Loucy (cell line): ENCODE data around the gene ABCA6.
A peak's percentile ranks its signal among the peaks of the same experiment; 100 is the strongest.

Experiments used
- H2AFZ ChIP-seq: fragments of 200-600 bp; sonication (generic); 2 replicates; pipeline ENCODE4 v1.6.0; 2016; ENCODE audit warnings: antibody characterized with exemption, mild to moderate bottlenecking, low read length, moderate library complexity
- H3F3A ChIP-seq: fragments of 200-600 bp; 2 replicates; pipeline ENCODE4 v1.6.0; 2016; ENCODE audit warnings: antibody characterized with exemption, low read depth, mild to moderate bottlenecking
- H3K27me3 ChIP-seq: fragments of 200-600 bp; sonication (generic); 2 replicates; pipeline ENCODE4 v1.6.1; 2014; ENCODE audit warnings: low read length, mild to moderate bottlenecking; ENCODE audit not compliant: insufficient read depth, poor library complexity, severe bottlenecking
- H3K36me3 ChIP-seq: fragments of 200-600 bp; sonication (generic); 2 replicates; pipeline ENCODE4 v1.6.1; 2016; ENCODE audit warnings: low read length; ENCODE audit not compliant: insufficient read depth
- H3K4me1 ChIP-seq: fragments of 200-600 bp; sonication (generic); 2 replicates; pipeline ENCODE4 v1.5.1; 2014; ENCODE audit warnings: low read length, mild to moderate bottlenecking; ENCODE audit not compliant: insufficient read depth, poor library complexity, severe bottlenecking
- H3K4me2 ChIP-seq: fragments of 200-600 bp; sonication (generic); 2 replicates; pipeline ENCODE4 v1.6.0; 2014; ENCODE audit warnings: antibody characterized with exemption, low read length, low read depth, mild to moderate bottlenecking; ENCODE audit not compliant: poor library complexity, severe bottlenecking
- H3K4me3 ChIP-seq: fragments of 200-600 bp; sonication (generic); 2 replicates; pipeline ENCODE4 v1.5.1; 2014; ENCODE audit warnings: low read length, mild to moderate bottlenecking, mixed read lengths; ENCODE audit not compliant: poor library complexity, severe bottlenecking
- H3K79me2 ChIP-seq: fragments of 200-600 bp; sonication (generic); 2 replicates; pipeline ENCODE4 v1.6.1; 2014; ENCODE audit warnings: low read length; ENCODE audit not compliant: insufficient read depth
- H3K9ac ChIP-seq: fragments of 200-600 bp; sonication (generic); 2 replicates; pipeline ENCODE4 v1.6.0; 2014; ENCODE audit warnings: mild to moderate bottlenecking, low read depth, low read length, moderate library complexity; ENCODE audit not compliant: poor library complexity, severe bottlenecking
- H3K9me2 ChIP-seq: fragments of 200-600 bp; sonication (generic); replicated peaks from 2 replicates; pipeline ENCODE4 v1.6.1; 2016; ENCODE audit warnings: low read depth, low read length, mixed read lengths
- H3K9me3 ChIP-seq: fragments of 200-600 bp; sonication (generic); 2 replicates; pipeline ENCODE4 v1.6.1; 2014; ENCODE audit warnings: mild to moderate bottlenecking, antibody characterized with exemption, low read length, low read depth; ENCODE audit not compliant: insufficient read depth
- H4K20me1 ChIP-seq: fragments of 200-600 bp; sonication (generic); 2 replicates; pipeline ENCODE4 v1.6.0; 2014; ENCODE audit warnings: antibody characterized with exemption, low read length, mild to moderate bottlenecking; ENCODE audit not compliant: insufficient read depth, poor library complexity, severe bottlenecking
- CTCF ChIP-seq: fragments of 200-600 bp; sonication (generic); conservative IDR thresholded peaks from 2 replicates; pipeline ENCODE4 v1.5.1; 2014; ENCODE audit warnings: mild to moderate bottlenecking, antibody characterized with exemption, low read length
- EZH2phosphoT487 ChIP-seq: fragments of 200-600 bp; IDR thresholded peaks from 2 replicates; pipeline ENCODE4 v1.6.1; 2018; ENCODE audit warnings: antibody characterized with exemption, mild to moderate bottlenecking, moderate library complexity, borderline replicate concordance

ABCA6 gene

GRCh38 chr17:69069226-69069750 is 72.4 kb downstream of the ABCA6 start:
- no peaks in the 10 kb centered on the region for H3K9me2 ChIP-seq
- no peaks in the 10 kb centered on the region for H3K27me3 ChIP-seq
- no peaks in the 10 kb centered on the region for H4K20me1 ChIP-seq
- no peaks in the 10 kb centered on the region for H3F3A ChIP-seq
- TF ChIP-seq EZH2phosphoT487 (no peak), CTCF (no peak)
- no peak overlapping the region for H3K4me2 ChIP-seq
- H3K4me1 ChIP-seq = no peaks in the 10 kb centered on the region
- H3K79me2 ChIP-seq = no peaks in the 10 kb centered on the region
- H3K4me3 ChIP-seq = no peak overlapping the region
- H3K9me3 ChIP-seq = no peaks in the 10 kb centered on the region
- no peak overlapping the region for H2AFZ ChIP-seq
- no peaks in the 10 kb centered on the region for H3K36me3 ChIP-seq
- no peak overlapping the region for H3K9ac ChIP-seq

GRCh38 chr17:69067274-69068047 is 74.2 kb downstream of the ABCA6 start:
- no peak overlapping the region for H3K4me2 ChIP-seq
- no peaks in the 10 kb centered on the region for H3K27me3 ChIP-seq
- no peaks in the 10 kb centered on the region for H3K4me1 ChIP-seq
- H3K4me3 ChIP-seq = no peak overlapping the region
- no peaks in the 10 kb centered on the region for H3K36me3 ChIP-seq
- H3F3A ChIP-seq = no peaks in the 10 kb centered on the region
- TF ChIP-seq EZH2phosphoT487 (no peak), CTCF (peak; percentile 36)
- H2AFZ ChIP-seq = no peak overlapping the region
- no peaks in the 10 kb centered on the region for H3K79me2 ChIP-seq
- no peaks in the 10 kb centered on the region for H4K20me1 ChIP-seq
- H3K9me2 ChIP-seq = no peaks in the 10 kb centered on the region
- no peaks in the 10 kb centered on the region for H3K9me3 ChIP-seq
- H3K9ac ChIP-seq = no peak overlapping the region

GRCh38 chr17:69066482-69066881 is 75.2 kb downstream of the ABCA6 start:
- Histone ChIP-seq H3K9me3 (no peaks in the 10 kb centered on the region), H3K4me1 (no peaks in the 10 kb centered on the region), H3K4me3 (no peak overlapping the region), H3K9ac (no peak overlapping the region), H3K79me2 (no peaks in the 10 kb centered on the region), H3F3A (no peaks in the 10 kb centered on the region), H3K36me3 (no peaks in the 10 kb centered on the region), H2AFZ (no peak overlapping the region), H3K4me2 (no peak overlapping the region), H3K9me2 (no peaks in the 10 kb centered on the region), H4K20me1 (no peaks in the 10 kb centered on the region), H3K27me3 (no peaks in the 10 kb centered on the region)
- TF ChIP-seq CTCF (no peak), EZH2phosphoT487 (no peak)
